Ovary (tissue), 9 donors: ENCODE results near the gene CDK2AP2. TPM values are rescaled to one million over a fixed set of nuclear protein-coding genes. Genes with fewer than 3 reads are reported as not detected.

Experiments
- microRNA-seq, 3 donors: library from miRNA; unstranded; fragments of <30 nt; microRNA quantifications; one replicate each; pipeline versions ENCODE4 to v1.2.0, GENCODE V29; 2019 to 2020
- polyA plus RNA-seq, 2 donors: library from polyadenylated mRNA; stranded (reverse); fragments of 200-250 nt in 1 of 2; fragments of 350-450 nt in 1 of 2; fragmentation: Illumina TruSeq in 1 of 2; extraction: RNeasy Lipid Tissue Mini Kit (QIAGEN cat#74804) in 1 of 2; gene quantifications; one replicate each; pipeline ENCODE4 v1.2.3, GENCODE V29; 2013 to 2014
- small RNA-seq: library from RNA; depleted of rRNA; stranded (forward); fragments of <200 nt; gene quantifications from one replicate; pipeline ENCODE3, GENCODE V24; 2016
- total RNA-seq, 7 donors: library from RNA; depleted of rRNA in 2 of 7; stranded (reverse); fragments of >200 nt in 2 of 7; fragmentation: NEBNext Ultra II Directional in 3 of 7; extraction: Animal tissue kit (Norgen Biotek cat#: 25700) in 3 of 7; gene quantifications; one replicate each; pipeline versions ENCODE4 v1.1.0 to v1.2.4, GENCODE V29; 2016 to 2023
- donor health status: DM: no; HTN: no; CAD: no; lungs with moderate emphysema.
- donor health status: DM: no; HTN: no; CAD: no.
- donor health status: Bipolar disorder and iron deficiency.
- donor health status: DM: yes; HTN: yes; CAD: no.
- donor health status: DM: no; HTN: no; CAD: no.
- donor health status: DM: yes; HTN: yes; CAD: no.

The CDK2AP2 gene
- total and polyA plus RNA-seq, 9 donors, result 3.8 to 66.1 (median 34.6) TPM

Small RNA genes within 50 kb of the gene (microRNA-seq; reads per million reads assigned to microRNA genes)
- 0 to 1.4 (median 0.38) reads per million in 3 donors for gene MIR6752

Small RNA genes within 50 kb of the gene (small RNA-seq; reads per million reads assigned to genes)
- gene MIR6752, result 0.15 reads per million

Other genes with a start within 250 kb of the CDK2AP2 start
- 10 to 100 TPM; 24.8 to 58.1 (median 49.0) TPM for gene GRK2, start 241.7 kb downstream of the CDK2AP2 start, total RNA-seq
- 10 to 100 TPM; 21.5 to 39.3 TPM for gene GRK2, start 241.7 kb downstream of the CDK2AP2 start, polyA plus RNA-seq
- 10 to 100 TPM; 35.6 to 60.9 (median 44.6) TPM for gene ANKRD13D, start 218.9 kb downstream of the CDK2AP2 start, total RNA-seq
- gene ANKRD13D, start 218.9 kb downstream of the CDK2AP2 start, polyA plus RNA-seq, result 10 to 100 TPM in 1 of 2 donors, 1 to 10 TPM in 1; 5.6 to 29.3 TPM
- gene SSH3, start 204.6 kb downstream of the CDK2AP2 start, total RNA-seq, result 10 to 100 TPM; 37.9 to 69.9 (median 52.1) TPM
- 10 to 100 TPM; 18.1 to 32.1 TPM for gene SSH3, start 204.6 kb downstream of the CDK2AP2 start, polyA plus RNA-seq
- 10 to 100 TPM; 22.6 to 57.7 (median 47.2) TPM for gene POLD4, start 154.6 kb downstream of the CDK2AP2 start, total RNA-seq
- gene POLD4, start 154.6 kb downstream of the CDK2AP2 start, polyA plus RNA-seq, result 10 to 100 TPM; 12.5 to 87.8 TPM
- 10 to 100 TPM in 1 of 7 donors, 1 to 10 TPM in 6; 3.4 to 22.9 (median 5.0) TPM for gene CLCF1, start 134.6 kb downstream of the CDK2AP2 start, total RNA-seq
- gene CLCF1, start 134.6 kb downstream of the CDK2AP2 start, polyA plus RNA-seq, result 1 to 10 TPM; 2.5 to 9.6 TPM
- 10 to 100 TPM; 13.9 to 51.7 (median 23.5) TPM for gene RAD9A, start 116.2 kb downstream of the CDK2AP2 start, total RNA-seq
- 10 to 100 TPM in 1 of 2 donors, 1 to 10 TPM in 1; 3.1 to 20.3 TPM for gene RAD9A, start 116.2 kb downstream of the CDK2AP2 start, polyA plus RNA-seq
- gene PPP1CA, start 106.3 kb downstream of the CDK2AP2 start, total RNA-seq, result 10 to 100 TPM; 32.2 to 86.9 (median 55.5) TPM
- gene PPP1CA, start 106.3 kb downstream of the CDK2AP2 start, polyA plus RNA-seq, result 10 to 100 TPM; 43.7 to 54.9 TPM
- gene TBC1D10C, start 104.1 kb downstream of the CDK2AP2 start, total RNA-seq, result 1 to 10 TPM in 3 of 7 donors, under 1 TPM in 4; 0.15 to 2.0 (median 1.00) TPM
- gene TBC1D10C, start 104.1 kb downstream of the CDK2AP2 start, polyA plus RNA-seq, result 1 to 10 TPM in 1 of 2 donors, under 1 TPM in 1; 0.32 to 1.6 TPM
- gene CARNS1, start 92.5 kb downstream of the CDK2AP2 start, total RNA-seq, result 10 to 100 TPM in 1 of 7 donors, 1 to 10 TPM in 1, under 1 TPM in 5; 0.12 to 13.2 (median 0.66) TPM
- under 1 TPM; 0.45 to 0.58 TPM for gene CARNS1, start 92.5 kb downstream of the CDK2AP2 start, polyA plus RNA-seq
- 10 to 100 TPM; 24.8 to 38.6 (median 33.1) TPM for gene RPS6KB2, start 79.7 kb downstream of the CDK2AP2 start, total RNA-seq
- gene RPS6KB2, start 79.7 kb downstream of the CDK2AP2 start, polyA plus RNA-seq, result 10 to 100 TPM; 10.4 to 38.2 TPM
- gene PTPRCAP, start 70.5 kb downstream of the CDK2AP2 start, total RNA-seq, result 10 to 100 TPM in 1 of 7 donors, 1 to 10 TPM in 6; 2.4 to 10.7 (median 3.2) TPM
- 1 to 10 TPM in 1 of 2 donors, not detected in 1; 7.2 TPM for gene PTPRCAP, start 70.5 kb downstream of the CDK2AP2 start, polyA plus RNA-seq
- gene CORO1B, start 64.7 kb downstream of the CDK2AP2 start, total RNA-seq, result 10 to 100 TPM; 31.1 to 80.5 (median 60.8) TPM
- gene CORO1B, start 64.7 kb downstream of the CDK2AP2 start, polyA plus RNA-seq, result 10 to 100 TPM in 1 of 2 donors, 1 to 10 TPM in 1; 2.8 to 74.3 TPM
- gene GPR152, start 55.4 kb downstream of the CDK2AP2 start, total RNA-seq, result under 1 TPM in 1 of 7 donors, not detected in 6; 0.15 TPM
- not detected for gene GPR152, start 55.4 kb downstream of the CDK2AP2 start, polyA plus RNA-seq
- 1 to 10 TPM in 4 of 7 donors, under 1 TPM in 2, not detected in 1; 0.13 to 2.1 (median 1.2) TPM for gene CABP4, start 52.8 kb downstream of the CDK2AP2 start, total RNA-seq
- gene CABP4, start 52.8 kb downstream of the CDK2AP2 start, polyA plus RNA-seq, result under 1 TPM; 0.62 to 0.92 TPM
- 10 to 100 TPM; 37.6 to 69.8 (median 44.8) TPM for gene TMEM134, start 38.9 kb downstream of the CDK2AP2 start, total RNA-seq
- gene TMEM134, start 38.9 kb downstream of the CDK2AP2 start, polyA plus RNA-seq, result 10 to 100 TPM in 1 of 2 donors, 1 to 10 TPM in 1; 2.7 to 44.3 TPM
- 100 to 1,000 TPM in 1 of 7 donors, 10 to 100 TPM in 6; 49.1 to 103 (median 65.4) TPM for gene AIP, start 25.1 kb downstream of the CDK2AP2 start, total RNA-seq
- gene AIP, start 25.1 kb downstream of the CDK2AP2 start, polyA plus RNA-seq, result 100 to 1,000 TPM in 1 of 2 donors, 10 to 100 TPM in 1; 33.5 to 114 TPM
- 10 to 100 TPM in 3 of 7 donors, 1 to 10 TPM in 4; 3.1 to 77.2 (median 9.5) TPM for gene PITPNM1, start 2.8 kb downstream of the CDK2AP2 start, total RNA-seq
- gene PITPNM1, start 2.8 kb downstream of the CDK2AP2 start, polyA plus RNA-seq, result 1 to 10 TPM; 5.3 to 6.1 TPM
- not detected for gene CABP2, start 15.3 kb upstream of the CDK2AP2 start, total RNA-seq
- not detected for gene CABP2, start 15.3 kb upstream of the CDK2AP2 start, polyA plus RNA-seq
- 1,000 to 10,000 TPM in 1 of 7 donors, 100 to 1,000 TPM in 6; 358 to 1,321 (median 474) TPM for gene GSTP1, start 75.7 kb upstream of the CDK2AP2 start, total RNA-seq
- 100 to 1,000 TPM; 189 to 444 TPM for gene GSTP1, start 75.7 kb upstream of the CDK2AP2 start, polyA plus RNA-seq
- 100 to 1,000 TPM; 143 to 184 (median 169) TPM for gene NDUFV1, start 98.8 kb upstream of the CDK2AP2 start, total RNA-seq
- gene NDUFV1, start 98.8 kb upstream of the CDK2AP2 start, polyA plus RNA-seq, result 100 to 1,000 TPM in 1 of 2 donors, 10 to 100 TPM in 1; 47.7 to 133 TPM
- gene NUDT8, start 121.8 kb upstream of the CDK2AP2 start, total RNA-seq, result 10 to 100 TPM in 1 of 7 donors, 1 to 10 TPM in 6; 5.0 to 10.5 (median 8.1) TPM
- 1 to 10 TPM in 1 of 2 donors, not detected in 1; 5.7 TPM for gene NUDT8, start 121.8 kb upstream of the CDK2AP2 start, polyA plus RNA-seq
- not detected for gene TBX10, start 131.6 kb upstream of the CDK2AP2 start, total RNA-seq
- gene TBX10, start 131.6 kb upstream of the CDK2AP2 start, polyA plus RNA-seq, result not detected
- gene ACY3, start 142.6 kb upstream of the CDK2AP2 start, total RNA-seq, result under 1 TPM in 2 of 7 donors, not detected in 5; 0.24 to 0.25 TPM
- under 1 TPM in 1 of 2 donors, not detected in 1; 0.07 TPM for gene ACY3, start 142.6 kb upstream of the CDK2AP2 start, polyA plus RNA-seq
- under 1 TPM in 4 of 7 donors, not detected in 3; 0.15 to 0.57 (median 0.27) TPM for gene ALDH3B2, start 166.5 kb upstream of the CDK2AP2 start, total RNA-seq
- gene ALDH3B2, start 166.5 kb upstream of the CDK2AP2 start, polyA plus RNA-seq, result not detected